CD4-positive, alpha-beta T cell (primary cell): ENCODE results near the gene CACUL1. TPM values are rescaled to one million over a fixed set of nuclear protein-coding genes. Genes with fewer than 3 reads are reported as not detected.

Experiments used
- ATAC-seq: fragments of 200-7000 bp; cut with Tn5 transposase; one replicate; pipeline ENCODE4 v1.10.0; 2022; ENCODE audit warnings: mild to moderate bottlenecking; ENCODE audit not compliant: poor library complexity
- CTCF ChIA-PET: fragments of 350-600 bp; sonication (Branson Sonifier 250); formaldehyde crosslinking; loops from one replicate; lab custom pipeline; 2021; ENCODE audit warnings: antibody characterized with exemption, inconsistent platforms; lab: Charles Lee
- POLR2A ChIA-PET: fragments of 350-600 bp; sonication (Branson Sonifier 250); formaldehyde crosslinking; loops from one replicate; lab custom pipeline; 2021; ENCODE audit warnings: antibody characterized with exemption, inconsistent platforms; lab: Charles Lee
- DNase-seq, 14 experiments: peaks; one replicate each; pipeline ENCODE4 v3.0.0-alpha.2; 2013 to 2020; ENCODE audit warnings: mixed read lengths in 2 of 14
- H3K27ac ChIP-seq, 2 donors: one replicate each; pipeline versions ENCODE4 v1.5.1 to v1.7.0; 2013; ENCODE audit warnings: low read length in 2 of 2, low read depth in 1 of 2, mild to moderate bottlenecking in 1 of 2
- H3K27me3 ChIP-seq, 2 experiments: 1 replicate in 1 of 2; 2 replicates in 1 of 2; pipeline versions ENCODE4 v1.6.1 to v1.7.0; 2013; ENCODE audit warnings: low read length in 2 of 2, control low read depth in 1 of 2, mild to moderate bottlenecking in 1 of 2, moderate library complexity in 1 of 2; ENCODE audit not compliant: insufficient read depth in 2 of 2, control insufficient read depth in 1 of 2
- H3K36me3 ChIP-seq: one replicate; pipeline ENCODE4 v1.6.1; 2013; ENCODE audit warnings: low read length, control low read depth; ENCODE audit not compliant: insufficient read depth
- H3K4me1 ChIP-seq: one replicate; pipeline ENCODE4 v1.6.1; 2013; ENCODE audit warnings: low read length, control low read depth; ENCODE audit not compliant: insufficient read depth
- H3K4me3 ChIP-seq: one replicate; pipeline ENCODE4 v1.5.1; 2013; ENCODE audit warnings: mild to moderate bottlenecking, low read length, moderate library complexity
- H3K9me3 ChIP-seq, 2 experiments: 1 replicate in 1 of 2; 2 replicates in 1 of 2; pipeline versions ENCODE4 v1.6.1 to v1.7.0; 2013; ENCODE audit warnings: low read length in 2 of 2, mild to moderate bottlenecking in 2 of 2, control low read depth in 1 of 2, moderate library complexity in 1 of 2; ENCODE audit not compliant: control insufficient read depth in 1 of 2, insufficient read depth in 1 of 2
- H3K27ac Mint-ChIP-seq: one replicate; pipeline ENCODE4 v1.8.0; 2020; ENCODE audit warnings: mixed read lengths
- H3K27me3 Mint-ChIP-seq: one replicate; pipeline ENCODE4 v1.8.0; 2021; ENCODE audit warnings: mixed read lengths
- H3K36me3 Mint-ChIP-seq: one replicate; pipeline ENCODE4 v1.8.0; 2021; ENCODE audit warnings: low read depth, mixed read lengths
- H3K4me1 Mint-ChIP-seq: one replicate; pipeline ENCODE4 v1.8.0; 2021; ENCODE audit warnings: low read depth, mixed read lengths
- H3K4me3 Mint-ChIP-seq: one replicate; pipeline ENCODE4 v1.8.0; 2020; ENCODE audit warnings: mild to moderate bottlenecking, mixed read lengths
- H3K9me3 Mint-ChIP-seq: one replicate; pipeline ENCODE4 v1.8.0; 2020; ENCODE audit warnings: mixed read lengths
- CTCF ChIP-seq: fragments of 200-600 bp; IDR thresholded peaks from one replicate; pipeline ENCODE4 v1.8.0; 2022; ENCODE audit warnings: antibody characterized with exemption, mild to moderate bottlenecking
- intact Hi-C, 2 experiments: fragments of 100-400 bp; cut with DNase I in 1 of 2; cut with micrococcal nuclease in 1 of 2; formaldehyde crosslinking; loops; one replicate each; pipeline versions ENCODE4 v1.15.1 to v1.9.0; 2023 to 2025; cut with DNase I, micrococcal nuclease
- total RNA-seq, 174 experiments: library from RNA in 2 of 174; stranded (reverse) in 2 of 174; gene quantifications; one replicate each; pipeline ENCODE4 v1.2.3 and lab custom pipeline; 2021 to 2026

The CACUL1 gene
- total RNA-seq, 2 experiments from 2014 or later: 36.7 to 37.4 TPM

- H3K27ac Mint-ChIP-seq: no peak overlapping the region
- intact Hi-C loops: no loop called here
- no peaks in the 10 kb centered on the region for H3K27me3 ChIP-seq
- CTCF ChIA-PET: no interaction called here
- H3K9me3 ChIP-seq: no peaks in the 10 kb centered on the region
- H3K27me3 Mint-ChIP-seq: no peaks in the 10 kb centered on the region
- no peaks in the 10 kb centered on the region for H3K4me1 ChIP-seq
- DNase-seq: no peak
- H3K36me3 ChIP-seq: no peaks in the 10 kb centered on the region
- H3K27ac ChIP-seq: no peak overlapping the region
- H3K9me3 Mint-ChIP-seq: no peaks in the 10 kb centered on the region
- no peaks in the 10 kb centered on the region for H3K4me1 Mint-ChIP-seq
- no peak for TF ChIP-seq CTCF
- POLR2A ChIA-PET: no interaction called here
- no peak overlapping the region for H3K4me3 Mint-ChIP-seq
- H3K4me3 ChIP-seq: no peak overlapping the region
- H3K36me3 Mint-ChIP-seq: no peaks in the 10 kb centered on the region
- no peak for ATAC-seq
Measured at GRCh38 chr10:118767297-118768040, 12.7 kb upstream of the CACUL1 start.

GRCh38 chr10:118764195-118764594 lies 9.4 kb upstream of the CACUL1 start:
- CTCF ChIA-PET: no interaction called here

GRCh38 chr10:118763202-118763988 lies 8.6 kb upstream of the CACUL1 start:
- H3K36me3 Mint-ChIP-seq: no peaks in the 10 kb centered on the region
- DNase-seq (no peak), ATAC-seq (no peak)
- no peaks in the 10 kb centered on the region for H3K36me3 ChIP-seq
- no peak overlapping the region for H3K4me3 Mint-ChIP-seq
- H3K4me1 ChIP-seq: no peaks in the 10 kb centered on the region
- TF ChIP-seq CTCF: no peak
- no peaks in the 10 kb centered on the region for H3K27me3 ChIP-seq
- ChIA-PET CTCF (no interaction called here), POLR2A (interaction anchor here (1.3 kb wide), 1 partner anchor 8 kb away, joined by 3 read pairs; the partner anchor contains the start of gene CACUL1)
- intact Hi-C loops: no loop called here
- H3K27ac ChIP-seq: no peak overlapping the region
- no peaks in the 10 kb centered on the region for H3K4me1 Mint-ChIP-seq
- H3K9me3 Mint-ChIP-seq: no peaks in the 10 kb centered on the region
- H3K9me3 ChIP-seq: no peaks in the 10 kb centered on the region
- H3K4me3 ChIP-seq: no peak overlapping the region
- no peaks in the 10 kb centered on the region for H3K27me3 Mint-ChIP-seq
- H3K27ac Mint-ChIP-seq: no peak overlapping the region

More at GRCh38 chr10:118764195-118764594, 9.4 kb upstream of the CACUL1 start:
- H3K36me3 Mint-ChIP-seq: no peaks in the 10 kb centered on the region
- no peaks in the 10 kb centered on the region for H3K9me3 Mint-ChIP-seq
- ATAC-seq (no peak), DNase-seq (no peak)
- Histone ChIP-seq H3K27me3 (no peaks in the 10 kb centered on the region), H3K9me3 (no peaks in the 10 kb centered on the region), H3K4me3 (no peak overlapping the region), H3K36me3 (no peaks in the 10 kb centered on the region), H3K27ac (no peak overlapping the region), H3K4me1 (no peaks in the 10 kb centered on the region)
- no peak overlapping the region for H3K4me3 Mint-ChIP-seq
- no peaks in the 10 kb centered on the region for H3K27me3 Mint-ChIP-seq
- no peak for TF ChIP-seq CTCF
- intact Hi-C loops: no loop called here
- no peak overlapping the region for H3K27ac Mint-ChIP-seq
- H3K4me1 Mint-ChIP-seq: no peaks in the 10 kb centered on the region
- POLR2A ChIA-PET: no interaction called here
